Endodermal cell (in vitro differentiated cells): ENCODE measurements around the gene SELENOF. TPM values are rescaled to one million over a fixed set of nuclear protein-coding genes. Genes with fewer than 3 reads are reported as not detected.

Source experiments
- DNase-seq: peaks from one replicate; pipeline ENCODE4 v3.0.0-alpha.2; 2017
- H3K27ac ChIP-seq: 2 replicates; pipeline ENCODE4 v1.5.1; 2013; ENCODE audit warnings: mild to moderate bottlenecking, low read depth, low read length, moderate library complexity
- H3K27me3 ChIP-seq: 2 replicates; pipeline ENCODE4 v1.6.1; 2013; ENCODE audit warnings: mild to moderate bottlenecking, low read length, moderate library complexity; ENCODE audit not compliant: insufficient read depth, control insufficient read depth, poor library complexity, severe bottlenecking
- H3K36me3 ChIP-seq: 2 replicates; pipeline ENCODE4 v1.7.0; 2013; ENCODE audit warnings: mild to moderate bottlenecking, low read length, moderate library complexity; ENCODE audit not compliant: control insufficient read depth, insufficient read depth
- H3K4me1 ChIP-seq: one replicate; pipeline ENCODE4 v1.7.0; 2013; ENCODE audit warnings: low read length; ENCODE audit not compliant: control insufficient read depth, insufficient read depth
- H3K4me3 ChIP-seq: 2 replicates; pipeline ENCODE4 v1.5.1; 2013; ENCODE audit warnings: mild to moderate bottlenecking, low read length, moderate library complexity
- H3K9ac ChIP-seq: 2 replicates; pipeline ENCODE4 v1.6.1; 2013; ENCODE audit warnings: mild to moderate bottlenecking, low read length, moderate library complexity; ENCODE audit not compliant: poor library complexity, severe bottlenecking; ENCODE audit errors: extremely low read depth
- H3K9me3 ChIP-seq: 2 replicates; pipeline ENCODE4 v1.6.1; 2013; ENCODE audit warnings: mild to moderate bottlenecking, low read length, moderate library complexity; ENCODE audit not compliant: control insufficient read depth
- H3K27ac Mint-ChIP-seq: 2 replicates; pipeline ENCODE4 v1.8.0; 2020; ENCODE audit warnings: mixed read lengths
- H3K27me3 Mint-ChIP-seq: 2 replicates; pipeline ENCODE4 v1.8.0; 2021; ENCODE audit warnings: mild to moderate bottlenecking, mixed read lengths; ENCODE audit not compliant: insufficient read depth
- H3K36me3 Mint-ChIP-seq: 2 replicates; pipeline ENCODE4 v1.8.0; 2020; ENCODE audit warnings: low read depth, mixed read lengths
- H3K4me1 Mint-ChIP-seq: 2 replicates; pipeline ENCODE4 v1.8.0; 2020; ENCODE audit warnings: mixed read lengths
- H3K4me3 Mint-ChIP-seq: 2 replicates; pipeline ENCODE4 v1.8.0; 2020; ENCODE audit warnings: mild to moderate bottlenecking, moderate library complexity, mixed read lengths
- H3K9me3 Mint-ChIP-seq: 2 replicates; pipeline ENCODE4 v1.8.0; 2020; ENCODE audit warnings: mild to moderate bottlenecking, mixed read lengths
- CTCF ChIP-seq: fragments of 200-600 bp; sonication (generic); conservative IDR thresholded peaks from 2 replicates; pipeline ENCODE4 v1.5.0; 2021; ENCODE audit warnings: antibody characterized with exemption, mild to moderate bottlenecking
- WGBS, 2 experiments: methylation state at CpG; one replicate each; pipeline versions ENCODE4 v1.1.5 to v1.1.7; 2013; ENCODE audit warnings: missing lambda C conversion rate in 2 of 2, mixed read lengths in 1 of 2; ENCODE audit not compliant: insufficient coverage in 1 of 2, insufficient read length in 1 of 2; 5-methylcytosine and 5-hydroxymethylcytosine counted together
- total RNA-seq, 2 donors: library from RNA; stranded (reverse); fragmentation: NEBNext Ultra II Directional in 1 of 2; extraction: Animal tissue kit (Norgen Biotek cat#: 25700) in 1 of 2; gene quantifications; 2 replicates in 1 of 2; 3 replicates in 1 of 2; pipeline ENCODE4 v1.2.1, GENCODE V29; 2021

Gene SELENOF
- total RNA-seq, 2 donors from 2014 or later: 140 to 166 TPM

GRCh38 chr1:86888327-86888726, 25.6 kb downstream of the SELENOF start:
- Histone ChIP-seq H3K9me3 (no peaks in the 10 kb centered on the region), H3K9ac (no peak overlapping the region), H3K4me1 (no peaks in the 10 kb centered on the region), H3K27ac (no peak overlapping the region), H3K27me3 (no peaks in the 10 kb centered on the region), H3K4me3 (no peak overlapping the region), H3K36me3 (peaks cover 33% of the 10 kb centered on the region)
- H3K27me3 Mint-ChIP-seq: no peaks in the 10 kb centered on the region
- TF ChIP-seq CTCF: no peak
- WGBS, 2 experiments: 98% methylated on average over 5 of the region's 5 CpGs; no CpG with 5 or more reads in 1 of the 2 experiments
- no peak for DNase-seq
- H3K4me3 Mint-ChIP-seq: no peak overlapping the region
- H3K27ac Mint-ChIP-seq: no peak overlapping the region
- H3K36me3 Mint-ChIP-seq: peaks cover 29% of the 10 kb centered on the region
- no peaks in the 10 kb centered on the region for H3K4me1 Mint-ChIP-seq
- H3K9me3 Mint-ChIP-seq: no peaks in the 10 kb centered on the region

- H3K4me1 ChIP-seq: no peaks in the 10 kb centered on the region
- H3K27ac ChIP-seq: no peak overlapping the region
- H3K9me3 ChIP-seq: no peaks in the 10 kb centered on the region
- H3K9ac ChIP-seq: no peak overlapping the region
- no peak for DNase-seq
- no peaks in the 10 kb centered on the region for H3K4me1 Mint-ChIP-seq
- H3K4me3 Mint-ChIP-seq: no peak overlapping the region
- H3K36me3 ChIP-seq: peaks cover 31% of the 10 kb centered on the region
- WGBS, 2 experiments: 97 to 100% methylated on average over 5 of the region's 5 CpGs
- H3K36me3 Mint-ChIP-seq: peaks cover 29% of the 10 kb centered on the region
- no peak overlapping the region for H3K4me3 ChIP-seq
- no peaks in the 10 kb centered on the region for H3K27me3 ChIP-seq
- TF ChIP-seq CTCF: no peak
- H3K27ac Mint-ChIP-seq: no peak overlapping the region
- H3K9me3 Mint-ChIP-seq: no peaks in the 10 kb centered on the region
- no peaks in the 10 kb centered on the region for H3K27me3 Mint-ChIP-seq
Observed at GRCh38 chr1:86887479-86888162, 26.3 kb downstream of the SELENOF start.

GRCh38 chr1:86875722-86876121, 38.2 kb downstream of the SELENOF start:
- Histone ChIP-seq H3K36me3 (peaks cover 47% of the 10 kb centered on the region), H3K27me3 (no peaks in the 10 kb centered on the region), H3K4me1 (no peaks in the 10 kb centered on the region), H3K27ac (no peak overlapping the region), H3K9me3 (no peaks in the 10 kb centered on the region), H3K9ac (no peak overlapping the region), H3K4me3 (no peak overlapping the region)
- peaks cover 6% of the 10 kb centered on the region for H3K4me1 Mint-ChIP-seq
- peaks cover 34% of the 10 kb centered on the region for H3K36me3 Mint-ChIP-seq
- no peak for TF ChIP-seq CTCF
- H3K9me3 Mint-ChIP-seq: peaks cover 2% of the 10 kb centered on the region
- no peak overlapping the region for H3K4me3 Mint-ChIP-seq
- WGBS, 2 experiments: 86 to 100% methylated on average over 1 of the region's 1 CpG
- no peaks in the 10 kb centered on the region for H3K27me3 Mint-ChIP-seq
- no peak for DNase-seq
- H3K27ac Mint-ChIP-seq: no peak overlapping the region
